K562 (cell line): ENCODE data around the gene GNAI3. TPM values are rescaled to one million over a fixed set of nuclear protein-coding genes. Genes with fewer than 3 reads are reported as not detected.

Source experiments
- ATAC-seq: fragments of 200-7000 bp; cut with Tn5 transposase; 3 replicates; pipeline ENCODE4 v1.9.1; 2020; ENCODE audit warnings: moderate library complexity
- BruUV-seq: library from RNA; stranded (reverse); fragments of 400-500 nt; replicated peaks from 2 replicates; lab custom pipeline; 2021; lab: Mats Ljungman, UMichigan
- CTCF ChIA-PET: fragments of 300-600 bp; formaldehyde crosslinking; extraction: SDS; loops from one replicate; lab custom pipeline; 2021; ENCODE audit warnings: low intra/inter-chr PET ratio; lab: Yijun Ruan, JAX
- POLR2A ChIA-PET: fragments of 300-600, 350-650 bp; sonication (Branson Sonifier 250); formaldehyde crosslinking; extraction: SDS; loops from one replicate; lab custom pipeline; 2021; ENCODE audit warnings: antibody characterized with exemption, inconsistent platforms; lab: Yijun Ruan, JAX
- DNase-seq, 4 experiments: peaks; one replicate each; pipeline versions ENCODE4 v3.0.0 to v3.0.0-alpha.2; 2011 to 2018; ENCODE audit warnings: low spot score in 3 of 4, mixed read lengths in 3 of 4; ENCODE audit errors: extremely low read depth in 1 of 4
- FAIRE-seq: peaks from 2 replicates; lab custom pipeline; 2011; peaks lifted over from hg19 to GRCh38; lab: Jason Lieb, UNC
- H2AFZ ChIP-seq: 2 replicates; pipeline ENCODE4 v1.6.0; 2011; ENCODE audit warnings: low read depth, low read length, control low read depth, inconsistent platforms
- H3K27ac ChIP-seq: fragments of 200-600 bp; 3 replicates; pipeline ENCODE4 v1.8.0; 2011; ENCODE audit warnings: low read depth, mild to moderate bottlenecking, control low read depth, inconsistent platforms, low read length, moderate library complexity, mixed read lengths; ENCODE audit errors: extremely low read depth
- H3K27me3 ChIP-seq, 2 experiments: fragments of 300-600 bp in 1 of 2; 2 replicates in 1 of 2; 3 replicates in 1 of 2; pipeline versions ENCODE4 v1.6.0 to v1.8.0; 2011; ENCODE audit warnings: inconsistent platforms in 2 of 2, low read length in 2 of 2, mild to moderate bottlenecking in 1 of 2, mixed read lengths in 1 of 2, moderate library complexity in 1 of 2; ENCODE audit not compliant: control insufficient read depth in 2 of 2, insufficient read depth in 2 of 2
- H3K36me3 ChIP-seq: fragments of 300-600 bp; 3 replicates; pipeline ENCODE4 v1.8.0; 2011; ENCODE audit warnings: mild to moderate bottlenecking, low read length, inconsistent platforms; ENCODE audit not compliant: control insufficient read depth, insufficient read depth
- H3K4me1 ChIP-seq, 2 experiments: fragments of 200-600 bp in 1 of 2; replicated peaks in 1 of 2; 2 replicates in 1 of 2; 3 replicates in 1 of 2; pipeline versions ENCODE4 v1.5.1 to v1.8.0; 2011; ENCODE audit warnings: inconsistent platforms in 2 of 2, low read length in 2 of 2, mild to moderate bottlenecking in 1 of 2, mixed read lengths in 1 of 2, moderate library complexity in 1 of 2; ENCODE audit not compliant: control insufficient read depth in 2 of 2, insufficient read depth in 2 of 2
- H3K4me2 ChIP-seq: 2 replicates; pipeline ENCODE4 v1.6.1; 2011; ENCODE audit warnings: low read length, control low read depth, inconsistent platforms, mixed read lengths; ENCODE audit not compliant: insufficient read depth
- H3K4me3 ChIP-seq: fragments of 200-600 bp; sonication (generic), shearing (Covaris generic); 2 replicates; pipeline ENCODE4 v1.5.1; 2016; ENCODE audit warnings: control low read depth, inconsistent platforms
- H3K79me2 ChIP-seq: fragments of 200-600 bp; 3 replicates; pipeline ENCODE4 v1.8.0; 2011; ENCODE audit warnings: low read length, inconsistent platforms; ENCODE audit not compliant: control insufficient read depth, insufficient read depth
- H3K9ac ChIP-seq, 2 experiments: 2 replicates each; pipeline versions ENCODE4 v1.6.0 to v1.6.1; 2011; ENCODE audit warnings: low read depth in 2 of 2, low read length in 2 of 2, control low read depth in 1 of 2, inconsistent platforms in 1 of 2, mild to moderate bottlenecking in 1 of 2, mixed read lengths in 1 of 2; ENCODE audit not compliant: insufficient read depth in 1 of 2
- H3K9me1 ChIP-seq: one replicate; pipeline ENCODE4 v1.6.0; 2011; ENCODE audit warnings: inconsistent platforms, mild to moderate bottlenecking, low read length, moderate library complexity; ENCODE audit not compliant: control insufficient read depth, insufficient read depth
- H3K9me3 ChIP-seq: replicated peaks from 2 replicates; pipeline ENCODE4 v1.5.1; 2011; ENCODE audit warnings: low read depth, low read length, inconsistent platforms; ENCODE audit not compliant: control insufficient read depth, insufficient read depth
- H4K20me1 ChIP-seq: replicated peaks from 2 replicates; pipeline ENCODE4 v1.6.1; 2011; ENCODE audit warnings: low read length, inconsistent platforms, mixed read lengths; ENCODE audit not compliant: control insufficient read depth, insufficient read depth
- CCAR2 ChIP-seq: fragments of 200-400 bp; formaldehyde crosslinking; IDR thresholded peaks from 2 replicates; pipeline ENCODE4 v1.6.1; 2017; ENCODE audit warnings: mild to moderate bottlenecking, low read depth, low read length
- MTA2 ChIP-seq: fragments of 450-650 bp; IDR thresholded peaks from 2 replicates; pipeline ENCODE4 v1.6.1; 2016; ENCODE audit warnings: low read depth
- POLR2G ChIP-seq: fragments of 200-400 bp; formaldehyde crosslinking; IDR thresholded peaks from 2 replicates; pipeline ENCODE4 v1.6.1; 2017; ENCODE audit warnings: low read depth, mild to moderate bottlenecking, antibody characterized with exemption, low read length, moderate library complexity
- RBFOX2 ChIP-seq: fragments of 200-400 bp; formaldehyde crosslinking; IDR thresholded peaks from 2 replicates; pipeline ENCODE4 v1.6.1; 2017; ENCODE audit warnings: low read depth, mild to moderate bottlenecking, low read length, moderate library complexity
- WGBS: fragments of 100-300 bp; shearing (Covaris generic); methylation state at CpG from one replicate; pipeline ENCODE4 v1.1.6; 2016; ENCODE audit warnings: low coverage, mixed read lengths; ENCODE audit not compliant: insufficient coverage; ENCODE audit errors: missing lambda C conversion rate; 5-methylcytosine and 5-hydroxymethylcytosine counted together
- in situ Hi-C: fragments of 300-500 bp; cut with MboI; formaldehyde crosslinking; loops from 4 replicates; pipeline ENCODE4 v1.15.0; 2018; ENCODE audit warnings: inconsistent platforms, mixed read lengths
- intact Hi-C: fragments of 100-400 bp; cut with micrococcal nuclease; formaldehyde crosslinking; loops from 2 replicates; pipeline ENCODE4 v1.14.2; 2022
- polyA plus RNA-seq, 8 experiments: library from polyadenylated mRNA; depleted of rRNA in 4 of 8; stranded (reverse) in 5 of 8; unstranded in 3 of 8; fragments of >200 nt; fragmentation: Nextera tagmentation in 2 of 8; fragmentation: Illumina TruSeq in 1 of 8; extraction: Ambion mirVana in 2 of 8; extraction: Trizol in 1 of 8; gene quantifications; 2 replicates each; pipeline versions ENCODE4 v1.2.1 to v1.2.3, GENCODE V29; 2011 to 2014; ENCODE audit warnings: inconsistent platforms in 1 of 8, missing spikeins in 1 of 8
- total RNA-seq, 7 experiments: library from RNA; depleted of rRNA in 6 of 7; stranded (reverse); fragments of >200 nt in 6 of 7; fragmentation: Illumina TruSeq in 2 of 7; extraction: Trizol in 2 of 7; gene quantifications; 2 replicates each; pipeline versions ENCODE4 v1.2.1 to v1.2.3, GENCODE V29; 2011 to 2021; ENCODE audit warnings: low replicate concordance in 1 of 7
- TF ChIP-seq, protein P1 (sequence below): sonication (generic); formaldehyde crosslinking; IDR thresholded peaks from 2 replicates; pipeline ENCODE4 v1.8.1; 2023; ENCODE audit warnings: mild to moderate bottlenecking, missing genetic modification reagents
- TF ChIP-seq, protein P2 (sequence below): sonication (generic); formaldehyde crosslinking; IDR thresholded peaks from 2 replicates; pipeline ENCODE4 v1.8.0; 2022; ENCODE audit warnings: mild to moderate bottlenecking, low read depth, missing genetic modification reagents

Gene GNAI3
- total and polyA plus RNA-seq, 9 of the 15 experiments (the other 6 are each of a cell fraction or from before 2014, with no cell fraction given): 6.3 to 13.2 (median 8.9) TPM

DNA sequence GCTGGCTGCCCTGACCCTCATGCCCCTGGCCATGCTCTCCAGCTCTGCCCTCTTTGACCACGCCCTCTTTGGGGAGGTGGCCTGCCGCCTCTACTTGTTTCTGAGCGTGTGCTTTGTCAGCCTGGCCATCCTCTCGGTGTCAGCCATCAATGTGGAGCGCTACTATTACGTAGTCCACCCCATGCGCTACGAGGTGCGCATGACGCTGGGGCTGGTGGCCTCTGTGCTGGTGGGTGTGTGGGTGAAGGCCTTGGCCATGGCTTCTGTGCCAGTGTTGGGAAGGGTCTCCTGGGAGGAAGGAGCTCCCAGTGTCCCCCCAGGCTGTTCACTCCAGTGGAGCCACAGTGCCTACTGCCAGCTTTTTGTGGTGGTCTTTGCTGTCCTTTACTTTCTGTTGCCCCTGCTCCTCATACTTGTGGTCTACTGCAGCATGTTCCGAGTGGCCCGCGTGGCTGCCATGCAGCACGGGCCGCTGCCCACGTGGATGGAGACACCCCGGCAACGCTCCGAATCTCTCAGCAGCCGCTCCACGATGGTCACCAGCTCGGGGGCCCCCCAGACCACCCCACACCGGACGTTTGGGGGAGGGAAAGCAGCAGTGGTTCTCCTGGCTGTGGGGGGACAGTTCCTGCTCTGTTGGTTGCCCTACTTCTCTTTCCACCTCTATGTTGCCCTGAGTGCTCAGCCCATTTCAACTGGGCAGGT, 5.0 kb upstream of the GNAI3 start:
- intact Hi-C loops: no loop called here
- TF ChIP-seq, protein P1, sequence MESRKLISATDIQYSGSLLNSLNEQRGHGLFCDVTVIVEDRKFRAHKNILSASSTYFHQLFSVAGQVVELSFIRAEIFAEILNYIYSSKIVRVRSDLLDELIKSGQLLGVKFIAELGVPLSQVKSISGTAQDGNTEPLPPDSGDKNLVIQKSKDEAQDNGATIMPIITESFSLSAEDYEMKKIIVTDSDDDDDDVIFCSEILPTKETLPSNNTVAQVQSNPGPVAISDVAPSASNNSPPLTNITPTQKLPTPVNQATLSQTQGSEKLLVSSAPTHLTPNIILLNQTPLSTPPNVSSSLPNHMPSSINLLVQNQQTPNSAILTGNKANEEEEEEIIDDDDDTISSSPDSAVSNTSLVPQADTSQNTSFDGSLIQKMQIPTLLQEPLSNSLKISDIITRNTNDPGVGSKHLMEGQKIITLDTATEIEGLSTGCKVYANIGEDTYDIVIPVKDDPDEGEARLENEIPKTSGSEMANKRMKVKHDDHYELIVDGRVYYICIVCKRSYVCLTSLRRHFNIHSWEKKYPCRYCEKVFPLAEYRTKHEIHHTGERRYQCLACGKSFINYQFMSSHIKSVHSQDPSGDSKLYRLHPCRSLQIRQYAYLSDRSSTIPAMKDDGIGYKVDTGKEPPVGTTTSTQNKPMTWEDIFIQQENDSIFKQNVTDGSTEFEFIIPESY: peak; percentile 79
- TF ChIP-seq, protein P2, sequence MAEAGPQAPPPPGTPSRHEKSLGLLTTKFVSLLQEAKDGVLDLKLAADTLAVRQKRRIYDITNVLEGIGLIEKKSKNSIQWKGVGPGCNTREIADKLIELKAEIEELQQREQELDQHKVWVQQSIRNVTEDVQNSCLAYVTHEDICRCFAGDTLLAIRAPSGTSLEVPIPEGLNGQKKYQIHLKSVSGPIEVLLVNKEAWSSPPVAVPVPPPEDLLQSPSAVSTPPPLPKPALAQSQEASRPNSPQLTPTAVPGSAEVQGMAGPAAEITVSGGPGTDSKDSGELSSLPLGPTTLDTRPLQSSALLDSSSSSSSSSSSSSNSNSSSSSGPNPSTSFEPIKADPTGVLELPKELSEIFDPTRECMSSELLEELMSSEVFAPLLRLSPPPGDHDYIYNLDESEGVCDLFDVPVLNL (CRISPR knock-in tag): 0 out of 2 replicates have a peak, but pooled peaks have one; percentile 12
- TF ChIP-seq POLR2G: peak; percentile 35; the same call in 1 of the 2 replicates
- TF ChIP-seq RBFOX2: peak; percentile 30; the same call in 1 of the 2 replicates
- no peak for TF ChIP-seq CCAR2
- no peak for TF ChIP-seq MTA2
- TF ChIP-seq, all 486 proteins: peak for 4
- in situ Hi-C loops: no loop called here
- no peak overlapping the region for H3K27ac ChIP-seq
- H2AFZ ChIP-seq: 0 out of 2 replicates have a peak overlapping the region, but pooled peaks have one; percentile 10
- no TSS peak for BruUV-seq
- H3K9me3 ChIP-seq: no peaks in the 10 kb centered on the region
- H3K36me3 ChIP-seq: no peaks in the 10 kb centered on the region
- ATAC-seq: no peak
- no peaks in the 10 kb centered on the region for H3K9me1 ChIP-seq
- H3K4me3 ChIP-seq: no peak overlapping the region
- H3K4me2 ChIP-seq: no peak overlapping the region
- POLR2A ChIA-PET: interaction anchor here (0.6 to 2.5 kb wide), 5 partner anchors 9 to 291 kb away, joined by 3 to 10 read pairs (median 4); no protein-coding TSS in a partner anchor
- no peaks in the 10 kb centered on the region for H4K20me1 ChIP-seq
- peak in 2 of 4 experiments; percentile 18 to 45 for DNase-seq
- H3K4me1 ChIP-seq: peaks cover 4 to 16% of the 10 kb centered on the region in 2 experiments; a peak in 4 of 5 replicates
- peaks cover 2 to 13% of the 10 kb centered on the region in 2 experiments; a peak in 2 of 5 replicates for H3K27me3 ChIP-seq
- no peak for FAIRE-seq
- H3K79me2 ChIP-seq: peaks cover 19% of the 10 kb centered on the region
- CTCF ChIA-PET: no interaction called here
- peak overlapping the region in 1 of 2 experiments; percentile 27; a peak in 3 of 4 replicates for H3K9ac ChIP-seq
- WGBS: 49% methylated on average over 20 of the region's 24 CpGs
